ENCODE data around the gene AMIGO2.

Gene AMIGO2

DNA sequence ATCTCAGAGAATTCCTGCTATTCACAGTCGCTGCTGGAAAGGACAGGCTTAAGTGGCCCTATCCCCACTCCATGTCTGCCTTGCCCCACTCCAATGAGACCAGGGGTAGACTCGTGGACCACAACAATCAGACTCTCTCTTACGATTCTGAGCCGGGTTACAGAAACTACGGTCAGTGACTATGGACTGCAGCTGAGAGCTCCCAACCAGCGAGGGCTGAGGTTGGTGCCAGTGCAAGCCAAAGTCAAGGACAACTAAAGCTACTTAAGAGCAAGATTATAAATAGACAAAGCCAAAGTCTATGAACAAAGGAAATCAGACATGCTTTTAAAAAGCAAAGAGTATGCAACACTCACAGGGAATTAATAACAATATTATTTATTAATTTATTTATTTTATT lies 18.3 kb upstream of the AMIGO2 start:
- in situ Hi-C loops (cut with MboI; ENCODE audit: low sequenced_read_pairs): no loop called here

GRCh38 chr12:47097276-47097896 lies 17.6 kb upstream of the AMIGO2 start:
- in situ Hi-C loops (cut with MboI; ENCODE audit: low sequenced_read_pairs): no loop called here

GRCh38 chr12:47095446-47096236 lies 15.9 kb upstream of the AMIGO2 start:
- in situ Hi-C loops (cut with MboI; ENCODE audit: low sequenced_read_pairs): no loop called here

DNA sequence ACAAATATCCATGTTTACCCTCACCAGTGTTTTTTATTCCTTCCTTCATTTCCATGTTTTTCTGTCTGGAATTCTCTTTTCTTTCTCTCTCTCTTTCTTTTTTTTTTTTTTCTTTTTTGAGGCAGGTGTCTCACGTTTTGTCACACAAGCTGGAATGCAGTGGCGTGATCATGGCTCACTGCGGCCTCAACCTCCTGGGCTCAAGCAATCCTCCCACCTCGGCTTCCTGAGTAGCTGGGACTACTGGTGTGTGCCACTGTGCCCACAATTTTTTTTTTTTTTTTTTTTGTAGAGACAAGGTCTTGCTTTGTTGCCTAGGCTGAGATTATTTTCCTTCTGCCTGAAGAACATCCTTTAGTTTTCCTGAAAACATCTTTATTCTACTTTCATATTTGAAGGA lies 15.0 kb upstream of the AMIGO2 start:
- in situ Hi-C loops (cut with MboI; ENCODE audit: low sequenced_read_pairs): no loop called here

DNA sequence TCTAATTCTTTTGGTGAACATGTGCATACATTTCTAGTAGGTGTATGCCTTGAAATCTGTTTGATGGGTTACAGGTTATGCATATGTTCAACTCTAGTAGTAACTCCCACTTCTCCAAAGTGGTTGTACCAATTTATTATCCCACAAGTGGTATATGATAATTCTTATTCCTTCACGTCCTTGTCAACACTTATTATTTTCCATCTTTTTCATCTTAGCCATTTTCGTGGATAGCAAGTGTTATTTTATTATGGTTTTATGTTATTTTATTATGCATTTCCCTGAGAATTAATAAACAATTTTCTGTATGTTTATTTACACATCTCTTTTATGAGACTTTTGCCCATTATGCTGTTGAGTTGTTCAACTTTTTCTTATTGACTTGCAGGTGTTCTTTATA lies 11.2 kb upstream of the AMIGO2 start:
- in situ Hi-C loops (cut with MboI; ENCODE audit: low sequenced_read_pairs): no loop called here

GRCh38 chr12:47088021-47088944 lies 8.5 kb upstream of the AMIGO2 start:
- in situ Hi-C loops (cut with MboI; ENCODE audit: low sequenced_read_pairs): no loop called here

- in situ Hi-C loops (cut with MboI; ENCODE audit: low sequenced_read_pairs): no loop called here
Measured at GRCh38 chr12:47087088-47087688, 7.4 kb upstream of the AMIGO2 start.

- in situ Hi-C loops (cut with MboI; ENCODE audit: low sequenced_read_pairs): no loop called here
Measured at GRCh38 chr12:47085815-47086252, 6.1 kb upstream of the AMIGO2 start.

DNA sequence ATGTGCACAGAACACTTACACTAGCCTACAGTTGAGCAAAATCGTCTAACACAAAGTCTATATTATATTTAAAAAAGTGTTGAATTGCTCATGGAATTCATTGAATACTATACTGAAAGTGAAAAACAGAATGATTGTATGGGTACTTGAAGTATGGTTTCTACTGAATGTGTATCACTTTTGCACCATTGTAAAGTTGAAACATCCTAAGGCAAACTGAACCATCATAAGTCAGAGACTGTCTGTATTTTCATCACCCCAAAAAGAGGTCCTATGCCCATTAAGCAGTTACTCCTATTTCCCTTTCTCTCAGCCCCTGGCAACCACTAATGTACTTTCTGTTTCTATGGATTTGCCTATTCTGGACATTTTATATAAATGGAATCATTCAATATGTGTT lies 4.4 kb upstream of the AMIGO2 start:
- in situ Hi-C loops (cut with MboI; ENCODE audit: low sequenced_read_pairs): no loop called here

DNA sequence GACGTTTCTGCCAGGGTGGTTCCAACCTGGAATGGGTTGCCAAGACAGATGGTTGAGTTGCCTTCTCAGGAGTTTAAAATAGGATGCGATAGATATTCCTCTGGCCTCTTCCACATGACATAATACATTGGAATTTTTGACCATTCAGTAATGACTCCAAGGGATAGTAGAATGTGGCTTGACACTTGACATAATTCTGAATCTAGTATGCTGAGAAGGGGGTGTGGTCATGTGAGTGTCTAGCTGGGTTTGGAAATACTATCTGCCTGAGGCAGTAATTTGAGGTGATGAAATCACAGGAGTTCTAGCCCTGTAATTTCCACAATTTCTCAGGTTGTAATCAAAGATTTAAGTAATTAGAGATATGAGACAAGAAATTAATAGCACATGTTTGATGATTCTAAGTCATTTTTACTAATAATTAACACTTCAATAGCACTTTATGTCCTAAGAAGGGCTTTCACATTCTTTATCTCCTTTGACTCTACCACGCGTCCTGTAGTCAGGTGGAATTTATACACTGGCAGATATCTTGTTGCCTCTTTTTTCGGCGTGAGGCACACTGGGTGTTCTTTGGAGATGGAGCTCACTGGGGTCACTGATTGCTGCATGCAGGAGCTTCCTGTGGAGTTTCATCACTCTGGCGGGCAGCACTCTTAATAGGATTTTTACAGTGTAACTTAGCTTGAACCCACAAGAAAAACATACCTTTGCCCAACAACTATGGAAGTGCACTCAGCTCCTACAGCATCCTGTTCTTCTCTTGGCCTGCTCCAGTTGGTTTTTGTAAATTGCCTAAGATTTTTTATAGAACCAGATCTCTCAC lies 3.2 kb upstream of the AMIGO2 start:
- in situ Hi-C loops (cut with MboI; ENCODE audit: low sequenced_read_pairs): no loop called here

- in situ Hi-C loops (cut with MboI; ENCODE audit: low sequenced_read_pairs): no loop called here
Measured at GRCh38 chr12:47082283-47082682, 2.5 kb upstream of the AMIGO2 start.

- in situ Hi-C loops (cut with MboI; ENCODE audit: low sequenced_read_pairs): no loop called here
Measured at GRCh38 chr12:47080725-47081502, 1.2 kb upstream of the AMIGO2 start.

DNA sequence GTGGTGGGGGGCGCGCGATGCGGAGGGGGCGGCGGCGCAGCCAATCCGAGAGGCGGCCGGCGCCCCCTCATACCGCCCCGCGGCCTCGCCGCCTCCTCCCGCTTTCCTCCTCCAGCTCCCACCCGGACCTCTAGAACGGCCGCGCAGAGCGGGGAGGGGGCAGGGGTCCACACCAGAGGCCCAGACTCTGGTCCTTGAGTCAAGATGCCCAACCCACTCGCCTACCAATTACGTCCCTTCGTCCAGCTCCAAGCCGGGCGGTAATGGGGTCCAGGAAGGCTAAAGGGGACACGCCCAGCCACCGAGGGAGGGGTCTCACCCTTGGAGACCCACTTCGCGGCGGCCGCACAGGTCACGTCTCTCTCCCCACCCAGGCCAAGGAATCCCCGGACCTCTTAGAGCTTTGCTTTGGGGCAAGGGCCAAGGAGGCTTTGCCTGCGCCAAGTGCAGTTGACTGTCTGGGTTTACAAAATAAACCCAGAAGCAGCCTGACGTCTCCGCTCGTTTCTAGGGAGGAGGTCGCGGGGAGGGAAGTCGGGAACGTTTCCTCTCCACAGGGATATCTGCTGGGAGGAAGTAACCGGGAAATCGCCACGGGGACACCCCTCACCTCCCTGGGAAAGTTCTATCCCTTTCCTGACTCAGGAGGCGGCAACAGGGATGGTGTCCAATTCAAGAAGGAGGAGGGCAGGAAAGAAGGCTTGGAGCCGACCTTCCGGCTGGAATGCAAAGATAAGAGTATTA lies 394 bp upstream of the AMIGO2 start:
- in situ Hi-C loops (cut with MboI; ENCODE audit: low sequenced_read_pairs): no loop called here

GRCh38 chr12:47078733-47079467 lies 859 bp downstream of the AMIGO2 start:
- in situ Hi-C loops (cut with MboI; ENCODE audit: low sequenced_read_pairs): no loop called here

GRCh38 chr12:47078086-47078395 lies 1.7 kb downstream of the AMIGO2 start:
- in situ Hi-C loops (cut with MboI; ENCODE audit: low sequenced_read_pairs): no loop called here

DNA sequence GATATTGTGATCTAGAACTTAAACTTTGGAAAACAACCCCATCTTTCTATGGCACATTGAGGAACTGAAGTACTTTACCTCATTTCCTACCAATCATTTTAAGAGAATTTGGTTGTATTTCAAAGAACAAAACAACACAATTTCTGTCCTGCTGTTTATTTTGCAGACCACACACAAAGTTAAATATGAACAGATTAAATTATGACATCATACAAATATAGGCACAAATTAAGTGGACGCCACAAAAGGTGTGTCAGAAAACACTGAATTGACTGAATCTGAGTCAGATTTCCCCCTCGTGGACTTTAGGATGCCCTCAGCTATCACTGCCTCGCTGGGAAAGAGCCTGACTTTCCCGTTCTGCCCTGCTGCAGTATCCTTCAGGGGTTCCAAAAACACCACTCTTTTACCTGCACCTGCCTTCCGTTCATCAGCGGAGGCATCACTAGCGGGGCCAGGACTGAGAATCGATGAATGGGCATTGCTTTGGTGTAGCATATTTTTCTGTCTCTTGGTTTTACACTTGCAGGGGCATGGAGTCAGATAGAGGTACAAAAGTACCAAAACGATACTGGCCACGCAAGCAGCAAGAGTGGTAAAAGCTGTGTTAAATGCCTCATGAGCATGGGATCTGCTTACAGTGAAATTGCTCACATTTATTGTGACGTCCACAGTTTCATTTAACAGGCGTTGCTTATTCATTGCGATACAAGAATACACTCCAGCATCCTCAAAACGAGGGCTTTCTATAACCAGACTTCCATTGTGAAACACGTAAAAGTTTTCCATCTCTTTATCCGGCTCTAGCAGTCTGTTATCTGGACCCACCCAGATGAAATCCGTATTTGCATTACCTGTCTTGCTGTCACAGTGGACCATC lies 2.3 kb downstream of the AMIGO2 start:
- in situ Hi-C loops (cut with MboI; ENCODE audit: low sequenced_read_pairs): no loop called here
